Measurements from ENCODE around the gene RPH3AL.
"Not testable (repeated sequence)": the region's sequence is repeated elsewhere in the genome, so short reads cannot be mapped to it uniquely, and the experiment has no call there.

RPH3AL gene

GRCh38 chr17:260944-261343, 91.7 kb downstream of the RPH3AL start:
- DNase-seq (ENCODE audit: low spot score) = no peak

DNA sequence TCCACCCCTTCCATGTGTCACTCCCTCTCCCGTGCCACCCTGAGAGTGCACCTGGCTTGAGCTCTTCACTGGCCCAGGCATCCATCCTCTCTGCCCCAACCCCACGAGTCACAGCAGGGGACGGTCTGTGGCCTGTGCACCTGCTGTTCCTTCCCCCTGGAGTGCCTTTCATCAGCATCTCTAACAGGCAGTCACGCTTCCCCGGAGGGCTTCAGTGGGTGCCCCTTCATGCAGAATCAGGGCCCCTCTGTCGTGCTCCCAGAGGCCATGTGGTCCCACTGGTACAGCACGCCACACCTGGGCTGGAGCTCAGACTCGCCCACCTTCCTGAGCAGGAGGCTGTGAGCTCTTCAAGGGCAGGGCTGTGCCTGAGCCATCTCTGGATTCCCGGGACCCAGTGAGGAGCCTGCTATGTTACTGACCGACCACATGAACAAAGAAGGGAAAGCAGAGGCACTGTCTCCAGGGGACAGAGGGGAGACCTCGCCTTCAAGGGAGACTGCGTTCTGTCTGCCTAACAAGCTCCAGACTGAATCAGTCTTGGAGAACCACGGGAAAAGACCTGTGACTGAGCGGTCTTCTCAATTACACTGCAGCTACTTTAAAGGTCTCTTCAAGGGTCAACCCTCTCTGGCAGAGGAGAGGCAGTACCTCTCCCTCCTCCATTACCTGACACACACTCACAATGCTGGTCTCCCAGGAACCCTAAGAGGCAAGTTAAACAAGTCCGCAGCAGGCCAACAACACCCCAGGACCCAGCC, 92.4 kb downstream of the RPH3AL start:
- DNase-seq (ENCODE audit: low spot score) = no peak

- no peak for DNase-seq (ENCODE audit: low spot score)
Observed at GRCh38 chr17:259341-259976, 93.1 kb downstream of the RPH3AL start.

DNA sequence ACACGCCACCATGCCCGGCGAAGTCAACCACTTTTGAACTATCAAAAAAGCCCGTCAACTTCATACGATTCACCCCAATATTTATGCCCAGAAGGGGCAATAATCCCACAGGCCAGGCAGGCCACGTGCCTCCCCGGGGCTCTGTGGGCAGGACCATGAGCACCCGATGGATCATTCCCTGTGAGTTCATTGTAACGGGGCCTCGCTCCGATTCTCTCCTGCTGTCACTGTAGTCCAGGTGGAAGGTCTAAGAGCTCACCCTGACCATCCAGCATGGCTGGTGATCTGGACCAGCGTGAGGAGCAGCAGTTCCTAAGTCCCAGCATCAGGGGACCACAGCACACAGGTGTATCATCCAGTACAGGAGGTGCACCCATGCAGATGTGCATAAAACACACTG, 93.7 kb downstream of the RPH3AL start:
- no peak for DNase-seq (ENCODE audit: low spot score)

- DNase-seq (ENCODE audit: low spot score) = no peak
Observed at GRCh38 chr17:258045-258734, 94.4 kb downstream of the RPH3AL start.

GRCh38 chr17:253091-253846, 99.3 kb downstream of the RPH3AL start:
- DNase-seq (ENCODE audit: low spot score) = no peak

DNA sequence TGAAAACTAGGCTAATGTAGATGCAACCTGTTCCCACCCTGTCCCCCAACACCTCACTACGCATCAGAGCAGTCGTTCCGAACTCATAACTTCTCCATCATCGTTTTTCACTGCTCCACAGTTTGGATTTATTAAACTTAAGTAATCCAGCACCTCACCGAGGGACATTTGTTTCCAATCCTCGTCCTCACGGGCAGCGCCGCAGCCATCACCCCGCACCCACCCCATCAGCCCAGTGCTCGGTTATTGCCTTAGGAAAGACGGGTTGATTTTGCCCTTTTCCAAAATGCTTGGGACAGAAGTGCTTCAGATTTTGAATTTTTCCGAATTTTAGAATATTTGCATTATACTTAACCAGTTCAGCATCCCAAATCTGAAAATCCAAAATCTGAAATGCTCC, 100.2 kb downstream of the RPH3AL start:
- no peak for DNase-seq (ENCODE audit: low spot score)

- DNase-seq (ENCODE audit: low spot score) = no peak
Observed at GRCh38 chr17:251531-251930, 101.1 kb downstream of the RPH3AL start.

DNA sequence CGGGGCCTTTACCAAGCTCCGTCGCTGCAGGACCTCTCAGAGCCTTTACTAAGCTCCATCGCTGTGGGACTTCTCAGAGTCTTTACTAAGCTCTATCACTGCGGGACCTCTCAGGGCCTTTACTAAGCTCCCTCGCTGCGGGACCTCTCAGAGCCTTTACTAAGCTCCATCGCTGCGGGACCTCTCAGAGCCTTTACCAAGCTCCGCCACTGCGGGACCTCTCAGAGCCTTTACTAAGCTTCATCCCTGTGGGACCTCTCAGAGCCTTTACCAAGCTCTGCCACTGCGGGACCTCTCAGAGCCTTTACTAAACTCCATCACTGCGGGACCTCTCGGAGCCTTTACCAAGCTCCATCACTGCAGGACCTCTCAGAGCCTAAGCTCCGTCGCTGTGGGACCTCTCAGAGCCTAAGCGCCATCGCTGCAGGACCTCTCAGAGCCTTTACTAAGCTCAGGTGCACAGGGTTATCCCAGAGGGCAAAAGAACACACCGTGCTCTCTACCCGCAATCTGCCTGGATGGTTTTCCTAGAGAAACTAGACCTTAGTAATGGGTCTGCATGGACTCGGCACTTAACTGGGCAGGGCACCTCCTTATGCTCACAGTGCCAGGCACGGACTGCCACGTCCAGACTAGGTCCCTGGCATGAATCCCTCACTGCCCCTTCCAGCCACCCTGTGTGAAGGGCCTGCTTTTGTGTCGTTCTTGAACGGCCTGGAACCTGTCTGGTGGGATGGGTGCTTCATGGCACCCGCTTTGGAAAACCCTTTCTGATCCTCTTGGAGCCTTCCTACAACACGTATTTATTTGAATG, 101.9 kb downstream of the RPH3AL start:
- no peak for DNase-seq (ENCODE audit: low spot score)

GRCh38 chr17:249236-249993, 103.2 kb downstream of the RPH3AL start:
- no peak for DNase-seq (ENCODE audit: low spot score)

DNA sequence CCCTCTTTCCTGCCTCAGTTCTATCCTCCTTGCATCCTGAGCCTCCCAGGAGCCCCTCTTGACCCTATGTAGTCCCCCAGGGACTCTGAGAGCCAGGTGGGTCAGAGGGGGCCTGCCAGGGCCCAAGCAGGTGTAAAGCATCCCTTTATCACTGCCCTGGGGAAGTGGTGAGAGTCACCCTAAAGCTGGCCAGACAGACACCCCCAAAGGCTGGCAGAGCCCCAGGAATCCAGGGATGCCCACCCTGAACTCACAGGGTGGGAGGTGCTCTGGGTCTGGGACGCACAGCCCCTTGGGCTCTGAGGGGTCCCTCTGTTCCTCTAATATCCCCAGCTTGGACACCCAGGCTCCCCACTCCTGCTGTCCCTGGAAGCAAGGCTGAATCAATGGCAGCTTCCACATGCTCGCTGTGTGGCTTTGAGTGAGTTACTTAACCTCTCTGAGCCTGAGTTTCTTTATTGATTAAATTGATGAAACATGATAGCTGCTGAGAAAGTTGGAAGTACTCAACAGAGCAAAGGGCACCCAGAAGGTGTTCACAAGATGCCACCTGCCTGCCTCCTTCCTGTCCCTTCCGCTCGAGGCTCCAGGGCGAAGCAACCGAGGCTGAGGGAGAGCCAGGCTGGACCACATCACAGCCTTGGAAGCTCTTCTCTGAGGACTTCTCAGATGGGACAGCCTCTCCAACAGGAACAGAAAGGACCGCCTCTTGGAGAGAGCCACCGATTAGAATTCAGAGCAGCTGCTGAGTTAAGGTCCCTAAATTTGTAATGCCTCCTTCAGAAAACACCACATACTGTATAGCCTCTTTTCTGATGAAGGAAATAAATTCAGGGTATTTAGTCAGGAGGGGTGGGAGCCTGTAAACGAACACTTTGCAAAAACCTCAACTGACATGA, 104.0 kb downstream of the RPH3AL start:
- no peak for DNase-seq (ENCODE audit: low spot score)

GRCh38 chr17:247767-248166, 104.8 kb downstream of the RPH3AL start:
- DNase-seq (ENCODE audit: low spot score) = no peak

DNA sequence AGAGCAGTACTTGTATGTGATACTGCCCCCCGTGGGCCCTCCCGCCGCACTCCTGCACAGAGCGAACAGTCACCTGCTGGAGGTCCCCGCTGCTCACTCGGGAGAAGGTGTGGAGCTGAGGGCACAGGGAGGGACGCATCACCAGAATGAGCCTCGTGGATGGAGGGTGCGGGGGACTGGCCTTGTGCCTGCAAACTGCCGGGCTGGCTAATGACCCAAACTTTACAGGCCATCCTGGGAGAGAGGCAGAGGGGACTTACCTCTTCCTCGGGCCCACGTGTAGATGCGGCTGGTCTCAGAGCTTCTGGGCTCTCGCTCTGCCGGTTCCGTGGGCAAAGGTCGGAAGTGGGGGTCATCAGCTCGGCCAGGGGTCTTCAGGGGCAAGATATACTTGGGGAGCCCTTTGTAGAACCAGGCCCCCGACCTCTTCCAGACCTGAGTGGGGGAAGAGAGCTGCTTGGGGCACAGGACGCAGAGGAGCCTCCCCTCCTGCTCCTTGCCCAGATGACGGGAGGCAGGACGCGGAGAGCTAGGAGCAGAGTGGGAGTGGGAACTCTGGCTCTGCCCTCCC, 105.7 kb downstream of the RPH3AL start:
- DNase-seq (ENCODE audit: low spot score) = no peak

DNA sequence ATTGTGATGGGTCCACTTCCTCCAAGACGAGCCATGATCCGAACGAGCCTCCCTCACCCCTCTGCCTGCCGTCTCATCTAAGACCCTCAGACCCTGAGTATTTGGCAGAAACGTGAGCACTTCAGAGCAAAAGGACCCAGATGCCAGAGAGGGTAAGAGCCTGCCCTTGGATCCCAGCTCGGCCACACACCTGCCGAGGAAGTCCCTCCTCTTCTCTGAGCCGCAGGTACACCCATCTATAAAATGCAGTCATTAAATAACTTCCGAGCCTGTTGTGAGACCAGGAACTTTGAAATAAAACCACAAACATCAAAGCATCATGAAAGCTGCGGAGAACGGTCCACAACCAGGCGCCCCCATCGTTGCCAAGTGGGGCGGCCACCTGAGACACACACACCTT, 106.4 kb downstream of the RPH3AL start:
- no peak for DNase-seq (ENCODE audit: low spot score)

DNA sequence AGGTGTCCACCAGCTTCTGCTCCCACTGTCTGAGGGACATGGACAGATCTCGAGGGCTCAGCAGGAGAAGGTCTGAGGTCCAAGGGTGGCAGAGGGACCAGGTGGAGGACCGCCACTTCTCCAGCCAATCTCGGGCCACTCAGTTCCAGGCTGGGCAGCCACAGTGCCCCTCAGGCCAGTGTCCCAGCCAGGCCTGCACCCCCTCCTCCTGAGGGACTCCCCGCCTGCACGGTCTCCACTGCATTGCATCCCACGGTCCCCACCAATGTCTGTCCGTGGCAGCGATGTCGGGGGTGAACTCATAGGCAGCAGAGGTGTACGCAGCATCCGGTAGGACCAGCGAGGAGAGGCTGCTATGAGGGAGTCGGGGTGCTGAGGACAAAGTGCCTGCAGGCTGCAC, 107.0 kb downstream of the RPH3AL start:
- DNase-seq (ENCODE audit: low spot score) = no peak

GRCh38 chr17:245020-245419, 107.6 kb downstream of the RPH3AL start:
- DNase-seq (ENCODE audit: low spot score) = no peak

- DNase-seq (ENCODE audit: low spot score) = not testable (repeated sequence)
Observed at GRCh38 chr17:243924-244323, 108.7 kb downstream of the RPH3AL start.

GRCh38 chr17:238964-239259, 113.7 kb downstream of the RPH3AL start:
- DNase-seq (ENCODE audit: low spot score) = no peak

DNA sequence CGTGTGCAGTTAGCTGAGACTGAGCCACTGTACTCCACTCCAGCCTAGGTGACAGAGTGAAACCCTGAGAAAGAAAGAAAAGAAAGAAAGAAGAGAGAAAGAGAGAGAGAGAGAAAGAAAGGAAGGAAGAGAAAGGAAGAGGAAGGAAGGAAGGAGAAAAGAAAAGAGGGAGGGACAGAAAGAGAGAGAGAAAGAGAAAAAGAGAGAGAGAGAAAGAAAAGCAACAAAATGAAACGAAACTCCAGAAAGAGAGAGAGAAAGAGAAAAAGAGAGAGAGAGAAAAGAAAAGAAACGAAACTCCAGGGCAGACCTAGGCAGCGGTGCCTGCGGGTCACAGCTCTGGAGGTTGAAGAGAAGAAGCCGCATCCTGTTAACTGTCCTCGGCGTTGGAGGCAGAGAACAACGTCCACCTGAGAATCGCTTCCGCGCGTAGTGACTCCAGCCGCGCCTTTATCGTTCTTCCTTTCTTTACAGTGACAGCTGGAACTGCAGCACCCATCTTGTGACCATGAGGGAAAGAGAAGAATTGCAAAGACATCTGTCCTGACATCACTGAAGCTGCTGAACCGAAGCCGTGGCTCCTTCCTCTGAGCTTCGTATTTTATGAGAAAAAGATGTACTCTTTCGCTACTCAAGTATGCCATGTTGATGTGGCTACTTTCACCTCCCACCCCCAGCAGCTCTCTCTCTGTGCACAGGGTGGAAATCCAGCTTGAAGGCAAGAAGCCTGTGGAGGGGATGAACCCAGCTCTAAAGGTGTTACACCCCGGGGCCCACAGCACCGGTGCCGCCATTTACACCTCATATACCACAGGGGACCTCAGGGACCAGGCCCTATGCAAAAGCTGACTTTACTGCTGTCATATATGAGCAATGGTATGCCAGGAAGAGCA, 114.3 kb downstream of the RPH3AL start:
- DNase-seq (ENCODE audit: low spot score) = no peak
